Smooth muscle cell of the brain vasculature (primary cell): ENCODE results near the gene DBH.

Experiments
- DNase-seq: peaks from one replicate; pipeline ENCODE4 v3.0.0-alpha.2; 2012; ENCODE audit warnings: low read depth, low spot score

Gene DBH

DNA sequence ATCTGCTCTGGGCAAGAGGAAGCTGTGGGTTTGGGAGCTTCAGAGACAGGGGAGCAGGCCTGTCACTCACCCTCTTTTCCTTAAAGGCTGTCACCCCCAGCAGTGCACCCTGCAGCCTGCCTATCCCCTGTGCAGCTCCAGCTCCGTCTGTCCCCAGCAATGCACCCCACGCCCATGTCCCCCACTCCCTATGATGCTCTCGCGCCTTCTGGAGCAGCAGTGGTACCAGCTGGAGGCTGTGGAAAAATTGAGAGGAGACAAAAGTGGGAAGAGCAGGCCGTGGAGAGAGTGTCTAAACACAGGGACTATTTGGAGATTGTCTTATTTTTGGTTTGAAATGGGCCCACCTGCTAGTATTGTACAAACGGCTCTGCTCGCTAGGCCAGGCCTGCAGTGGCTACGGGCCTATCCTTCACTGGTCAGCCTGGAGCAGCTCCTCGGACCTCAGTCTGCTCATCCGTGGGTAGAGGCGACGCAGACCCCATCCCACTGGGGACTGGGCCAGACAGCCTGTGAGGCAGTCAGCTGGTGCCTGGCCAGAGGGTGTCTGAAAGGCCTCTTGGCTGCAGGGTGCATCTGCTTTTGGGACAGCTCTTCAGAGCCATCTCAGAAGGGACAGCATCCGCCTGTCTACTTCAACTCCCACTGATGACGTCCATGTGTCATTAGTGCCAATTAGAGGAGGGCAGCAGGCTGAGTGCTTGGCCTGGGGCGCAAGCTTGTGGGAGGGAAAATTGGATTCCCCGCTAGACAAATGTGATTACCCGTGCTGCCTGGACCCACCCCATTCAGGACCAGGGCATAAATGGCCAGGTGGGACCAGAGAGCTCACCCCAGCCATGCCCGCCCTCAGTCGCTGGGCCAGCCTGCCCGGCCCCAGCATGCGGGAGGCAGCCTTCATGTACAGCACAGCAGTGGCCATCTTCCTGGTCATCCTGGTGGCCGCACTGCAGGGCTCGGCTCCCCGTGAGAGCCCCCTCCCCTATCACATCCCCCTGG is at the start of gene DBH:
TSS of gene DBH (plus strand) at position 831 of the 999 bp plus-strand sequence. CDS start at position 840, 9 bp downstream.
- no peak for DNase-seq

DNA sequence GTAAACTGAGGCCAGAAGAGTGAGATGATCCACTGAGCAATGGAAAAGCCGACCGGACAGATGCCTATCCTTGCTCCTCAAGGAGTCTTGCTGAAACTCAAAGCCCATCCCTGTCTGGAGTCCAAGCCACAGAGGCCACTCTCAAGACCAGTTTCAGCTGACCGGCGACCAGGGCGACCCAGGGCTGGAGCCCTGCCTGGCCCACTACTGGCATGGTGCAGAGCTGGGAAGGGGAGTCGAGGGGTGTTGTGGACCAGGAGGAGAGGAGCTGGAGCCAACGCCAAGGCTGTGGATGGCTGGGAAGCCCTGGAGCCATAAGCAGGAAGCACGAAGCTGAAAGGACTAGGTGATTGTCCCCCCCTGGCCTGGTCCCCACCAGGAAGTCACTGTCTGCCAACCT is 49.1 kb upstream of the DBH start:
- DNase-seq = no peak

DNA sequence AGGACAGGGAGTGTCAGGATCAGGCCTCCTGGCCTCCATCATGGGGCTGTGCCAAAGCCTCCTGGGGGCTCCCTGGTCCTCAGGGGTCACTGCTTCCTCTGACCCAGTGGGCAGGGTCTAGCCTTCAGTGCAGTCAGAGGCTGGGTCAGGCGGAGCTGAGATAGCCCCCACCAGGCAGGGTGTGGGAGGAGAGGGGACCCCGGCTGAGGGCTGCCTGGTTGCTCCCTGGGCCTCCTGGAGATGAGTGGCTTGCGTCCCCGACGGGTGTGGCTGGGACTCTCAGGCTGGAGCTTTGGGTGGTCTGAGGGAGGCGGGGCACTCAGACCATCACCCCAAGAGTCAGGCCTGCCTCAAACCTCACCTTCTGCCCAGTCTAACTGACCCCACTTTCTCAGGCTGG is 48.7 kb upstream of the DBH start:
- no peak for DNase-seq

DNA sequence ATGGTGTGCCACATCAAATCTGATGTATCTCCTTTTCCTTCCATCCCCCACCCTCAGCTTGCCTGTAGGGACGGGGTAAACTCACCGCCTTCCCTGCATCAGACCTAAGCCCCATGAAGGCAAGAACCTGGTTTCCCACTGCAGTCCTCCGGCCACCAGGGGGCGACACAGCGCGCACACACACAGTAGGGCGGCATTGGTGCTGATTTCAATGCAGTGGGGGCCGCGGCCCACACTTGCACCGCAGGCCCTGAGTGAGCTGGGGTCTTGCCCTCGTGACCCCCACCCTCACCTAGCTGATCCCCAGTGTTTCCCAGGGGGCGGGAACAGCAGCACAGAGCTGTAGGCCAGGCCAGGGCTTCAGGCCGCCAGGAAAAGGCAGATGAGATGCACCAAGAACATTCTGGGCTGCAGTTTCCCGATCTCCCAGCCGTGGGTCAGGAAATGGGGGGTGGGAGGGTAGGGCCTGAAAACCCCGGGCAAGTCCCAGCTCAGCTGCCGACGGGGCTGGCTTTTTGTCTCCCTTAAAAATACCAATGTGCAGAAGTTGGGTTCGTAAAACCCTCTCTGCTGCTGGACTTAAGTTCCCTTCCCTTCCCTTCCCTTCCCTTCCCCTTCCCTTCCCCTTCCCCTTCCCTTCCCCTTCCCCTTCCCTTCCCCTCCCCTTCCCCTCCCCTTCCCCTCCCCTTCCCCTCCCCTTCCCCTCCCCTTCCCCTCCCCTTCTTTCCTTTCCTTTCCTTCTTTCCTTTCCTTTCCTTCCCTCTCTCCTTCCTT is 46.5 kb upstream of the DBH start:
- DNase-seq = no peak

DNA sequence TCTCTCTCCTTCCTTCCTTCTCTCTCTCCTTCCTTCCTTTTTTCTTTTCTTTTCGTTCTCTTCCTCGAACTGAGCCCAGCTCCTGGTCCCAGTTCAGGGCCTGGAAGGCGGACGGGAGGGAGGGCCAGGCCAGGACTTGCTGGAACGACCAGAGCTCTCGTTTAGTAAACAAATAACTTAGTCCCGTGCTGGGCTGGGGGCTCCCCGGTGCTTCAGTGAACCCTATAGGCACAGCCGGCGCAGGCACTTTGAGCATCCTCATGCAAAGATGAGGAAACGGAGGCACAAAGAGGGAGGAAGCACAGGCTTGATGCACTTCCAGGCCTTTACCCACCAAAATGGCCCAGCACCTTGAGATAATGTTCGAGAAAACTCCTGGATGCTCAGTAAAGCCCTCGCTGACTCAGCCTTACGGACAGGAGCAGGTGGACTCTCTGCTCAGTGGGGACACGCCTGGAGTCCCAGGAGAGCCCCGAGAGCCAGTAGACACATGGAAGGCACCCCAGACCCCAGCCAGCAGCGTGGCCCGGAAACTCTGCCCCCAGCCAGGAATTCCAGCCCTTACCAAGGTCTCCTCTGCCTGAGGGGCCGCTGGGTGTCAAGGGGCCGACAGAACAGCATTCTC is 45.8 kb upstream of the DBH start:
- no peak for DNase-seq

DNA sequence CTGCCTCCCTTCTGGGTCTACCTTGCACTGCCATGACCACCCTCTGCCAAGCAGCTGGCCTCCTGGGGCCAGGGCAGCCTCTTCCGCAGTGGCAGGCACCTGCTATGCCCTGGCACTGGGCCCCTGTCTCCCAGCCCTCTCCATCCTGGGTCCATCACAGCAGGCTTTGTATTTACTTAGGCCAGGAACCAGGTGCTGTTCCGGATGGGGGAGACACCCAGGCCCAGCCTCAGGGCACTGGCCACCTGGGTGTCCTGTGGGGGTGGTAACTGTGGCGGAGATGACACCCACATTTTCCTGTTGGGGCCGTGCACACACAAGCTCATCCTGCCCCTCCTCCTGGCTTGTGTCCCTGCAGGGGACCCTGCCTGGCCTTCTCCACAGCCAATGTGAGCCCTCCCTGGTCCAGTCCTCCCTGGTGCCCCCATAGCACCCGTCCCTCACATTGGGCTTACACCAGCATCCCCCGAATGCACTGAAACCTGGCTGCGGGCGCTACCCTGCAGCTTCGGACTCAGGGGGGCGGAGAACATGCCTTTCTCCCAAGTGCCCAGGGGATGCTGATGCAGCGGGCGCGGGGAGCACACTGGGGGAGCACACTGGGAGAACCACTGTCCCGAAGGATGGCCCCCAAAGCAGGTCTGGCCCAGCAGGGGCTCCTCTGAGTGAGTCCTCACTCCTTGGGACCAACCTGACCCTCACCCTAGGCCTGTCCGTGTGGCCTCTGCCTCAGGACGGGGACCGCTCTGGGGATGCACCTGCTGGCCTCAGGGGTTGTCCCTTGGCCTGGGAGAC is 44.9 kb upstream of the DBH start:
- no peak for DNase-seq

DNA sequence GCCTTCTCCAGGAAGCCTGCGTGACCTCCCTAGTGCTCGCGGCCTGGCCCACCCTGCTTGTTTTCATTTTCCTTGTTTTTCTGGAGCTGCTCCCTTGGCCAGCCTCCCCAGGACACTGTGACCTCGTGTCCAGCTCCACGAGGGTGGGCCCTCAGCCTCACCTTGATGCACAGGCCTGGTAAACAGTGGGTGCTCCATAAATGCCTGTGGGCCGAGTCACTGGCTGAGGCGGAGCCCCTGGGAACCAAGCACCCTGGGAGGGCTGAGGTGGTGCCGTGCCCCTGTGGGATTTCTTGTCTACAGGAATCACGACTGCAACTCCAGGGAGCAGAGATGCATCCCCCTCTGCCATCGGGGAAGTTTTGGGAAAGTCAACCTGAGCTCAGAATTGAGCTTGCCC is 44.2 kb upstream of the DBH start:
- DNase-seq = no peak

DNA sequence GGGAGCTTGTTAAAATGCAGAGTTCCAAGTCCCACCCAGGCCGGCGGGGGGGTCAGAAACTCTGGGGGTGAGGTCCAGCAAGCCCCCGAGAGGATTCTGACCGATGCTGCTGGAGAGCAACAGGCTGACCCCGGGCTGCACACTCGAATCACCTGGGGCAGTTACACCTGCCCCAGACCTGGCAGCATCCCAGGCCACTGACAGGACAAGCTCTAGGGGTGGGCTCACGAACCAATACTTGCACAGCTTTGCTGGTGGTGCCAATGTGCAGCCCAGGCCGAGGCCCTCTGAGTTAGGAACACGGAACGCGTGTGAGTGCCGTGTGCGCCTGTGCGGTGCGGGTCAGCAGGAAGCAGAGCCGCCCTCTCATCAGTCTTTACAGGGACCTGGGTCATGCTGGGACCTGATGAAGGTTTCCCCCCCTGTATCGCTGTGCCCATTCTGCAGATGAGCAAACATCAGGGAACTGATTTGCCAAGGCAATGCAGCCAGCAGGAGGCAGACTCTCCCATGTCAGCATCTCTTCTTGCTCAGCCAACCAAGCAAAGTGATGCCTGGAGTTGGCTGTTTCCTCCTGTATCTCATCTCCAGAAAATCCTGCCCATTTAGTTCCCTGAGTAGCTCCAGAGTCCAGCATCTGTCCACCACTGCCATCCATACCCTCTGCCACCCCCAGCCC is 43.3 kb upstream of the DBH start:
- DNase-seq = no peak

DNA sequence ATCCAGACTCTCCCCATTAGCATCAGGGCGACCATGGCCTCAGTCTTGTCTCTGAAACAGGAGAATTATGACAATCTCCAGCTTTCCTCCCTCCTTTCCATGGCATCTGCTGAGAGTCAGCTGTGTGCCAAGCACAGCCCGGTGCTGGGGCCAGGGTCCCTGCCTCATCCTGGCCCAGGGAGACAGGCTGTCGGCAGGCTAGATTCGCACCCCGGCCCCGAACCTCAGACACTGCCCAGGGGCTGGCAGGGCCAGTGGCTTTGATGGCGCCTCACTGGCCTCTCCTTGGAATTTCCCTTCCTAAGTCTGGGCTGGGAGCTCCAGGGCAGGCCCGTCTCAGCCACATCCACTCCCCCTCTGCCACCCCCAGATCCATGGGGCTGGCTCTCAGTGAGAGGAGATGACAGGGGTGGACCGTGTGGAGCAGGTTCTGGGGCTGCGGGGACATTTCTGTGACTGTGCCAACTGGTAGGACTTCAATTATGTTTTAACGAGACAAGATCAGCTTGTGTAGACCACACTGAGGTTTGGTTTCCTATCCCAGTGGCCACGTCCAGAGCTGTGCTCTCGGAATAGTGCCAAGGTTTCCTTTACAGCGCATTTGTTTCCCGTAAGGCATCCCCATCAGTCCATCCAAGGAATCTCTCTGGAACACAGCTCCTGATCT is 42.4 kb upstream of the DBH start:
- DNase-seq = no peak

DNA sequence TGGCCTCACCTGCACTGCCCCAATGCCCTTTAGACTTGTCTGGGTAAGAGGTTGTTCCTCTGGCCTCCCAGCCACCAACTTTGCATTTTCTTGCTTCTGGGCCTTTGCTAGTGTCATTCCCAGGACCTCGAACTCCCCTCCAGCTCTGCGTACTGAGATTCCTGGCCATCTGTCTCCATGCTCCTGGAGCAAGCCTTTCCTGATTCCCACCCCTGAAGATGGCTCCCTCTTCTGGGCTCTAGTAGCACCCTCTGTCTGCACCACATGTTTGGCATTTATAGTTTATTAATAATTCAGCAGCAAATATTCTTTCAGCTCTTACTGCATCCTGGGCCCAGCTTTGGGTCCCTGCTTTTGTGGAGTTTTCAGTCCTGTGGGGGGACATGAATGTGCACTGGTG is 41.9 kb upstream of the DBH start:
- DNase-seq = no peak

DNA sequence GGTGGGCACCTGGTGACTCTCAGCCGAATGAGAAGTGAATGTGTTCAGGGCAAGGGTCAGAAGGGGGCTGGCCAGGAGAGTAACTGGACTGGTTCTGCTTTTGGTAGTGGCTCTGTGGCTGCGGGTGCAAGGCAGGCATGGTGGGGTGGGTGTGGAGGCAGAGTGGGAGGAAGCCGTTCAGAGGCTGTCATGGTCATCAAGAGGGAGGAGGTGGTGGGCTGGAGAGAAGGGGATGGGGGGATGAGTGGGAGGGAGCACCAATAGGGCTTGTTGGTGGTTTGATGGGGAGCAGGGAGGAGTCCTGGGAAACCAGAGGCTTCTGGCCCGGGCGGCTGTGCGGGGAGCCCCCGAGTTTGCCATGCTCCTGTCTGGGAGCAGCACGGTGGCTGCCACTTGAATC is 40.3 kb upstream of the DBH start:
- DNase-seq = no peak

DNA sequence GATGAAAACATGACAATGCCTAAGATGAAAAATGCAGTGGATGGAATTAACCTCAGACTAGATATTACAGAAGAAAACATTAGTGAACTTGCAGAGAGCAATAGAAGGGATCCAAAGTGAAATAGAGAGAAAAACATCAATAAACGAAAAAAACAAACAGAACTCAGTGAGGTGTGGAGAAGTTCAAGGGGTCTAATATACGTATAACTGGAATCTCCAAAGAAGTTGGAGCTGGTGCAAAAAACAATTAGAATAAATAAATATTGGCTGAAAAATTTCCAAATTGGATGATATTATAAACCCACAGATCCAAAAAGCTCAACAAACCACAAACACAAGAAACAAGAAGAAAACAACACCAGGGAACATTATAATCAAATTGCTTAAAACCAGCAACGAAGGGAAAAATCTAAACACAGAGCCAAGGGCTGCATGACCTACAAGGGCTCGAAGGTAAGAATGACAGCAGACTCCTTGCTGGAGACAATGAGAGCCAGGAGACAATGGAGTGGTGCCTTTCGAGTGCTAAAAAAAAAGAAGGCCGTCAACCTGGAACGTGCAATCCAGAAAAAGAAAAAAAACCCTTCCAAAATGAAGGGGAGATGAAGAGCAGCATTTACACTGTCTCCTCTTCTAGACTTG is 38.7 kb upstream of the DBH start:
- DNase-seq = no peak

DNA sequence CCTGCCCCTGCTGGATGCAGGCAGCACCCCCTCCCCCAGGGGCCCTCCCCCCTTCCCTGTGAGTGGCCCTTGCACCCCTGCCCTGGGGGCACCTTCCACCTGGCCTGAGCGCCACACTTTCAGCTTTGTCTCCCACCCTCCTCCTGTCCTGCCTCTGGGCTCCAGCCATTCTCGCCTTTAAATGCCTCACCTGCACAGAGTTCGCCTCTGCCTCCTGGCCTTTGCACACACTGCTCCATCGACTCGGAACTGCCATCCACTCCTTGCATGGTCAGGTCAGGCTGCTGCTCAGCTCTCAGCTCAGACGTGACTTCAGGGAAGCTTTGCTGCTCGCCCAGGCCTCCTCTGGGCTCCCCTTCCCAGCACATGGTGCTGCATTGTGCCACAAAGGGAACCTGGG is 37.2 kb upstream of the DBH start:
- no peak for DNase-seq

DNA sequence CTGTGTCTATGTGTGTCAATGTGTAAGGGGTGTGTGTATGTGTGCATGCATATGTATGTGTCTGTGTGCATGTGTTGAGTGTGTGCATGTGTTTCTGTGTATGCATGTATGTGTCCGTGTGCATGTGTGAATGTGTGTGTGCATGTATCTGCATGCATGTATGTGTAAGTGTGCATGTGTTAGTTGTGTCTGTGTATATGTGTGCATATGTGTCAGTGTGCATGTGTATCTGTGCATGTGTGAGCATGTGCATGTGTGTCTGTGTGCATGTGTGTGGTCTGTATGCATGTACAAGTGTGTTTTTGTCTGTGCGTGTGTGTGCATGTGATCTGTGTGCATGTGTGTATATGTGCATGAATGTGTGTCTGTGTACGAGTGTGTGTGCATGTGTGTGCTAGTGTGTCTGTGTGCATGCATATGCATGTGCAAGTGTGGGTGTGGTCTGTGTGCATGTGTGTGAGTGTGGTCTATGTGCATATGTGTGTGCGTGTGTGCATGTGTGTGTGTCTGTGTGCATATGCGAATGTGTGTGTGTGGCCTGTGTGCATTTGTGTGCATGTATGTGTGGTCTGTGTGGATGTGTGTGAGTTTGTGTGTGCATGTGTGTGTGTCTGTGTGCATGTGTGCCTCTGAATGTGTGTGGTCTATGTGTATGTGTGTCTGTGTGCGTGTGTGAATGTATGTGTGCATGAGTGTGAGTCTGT is 36.5 kb upstream of the DBH start:
- DNase-seq = no peak

DNA sequence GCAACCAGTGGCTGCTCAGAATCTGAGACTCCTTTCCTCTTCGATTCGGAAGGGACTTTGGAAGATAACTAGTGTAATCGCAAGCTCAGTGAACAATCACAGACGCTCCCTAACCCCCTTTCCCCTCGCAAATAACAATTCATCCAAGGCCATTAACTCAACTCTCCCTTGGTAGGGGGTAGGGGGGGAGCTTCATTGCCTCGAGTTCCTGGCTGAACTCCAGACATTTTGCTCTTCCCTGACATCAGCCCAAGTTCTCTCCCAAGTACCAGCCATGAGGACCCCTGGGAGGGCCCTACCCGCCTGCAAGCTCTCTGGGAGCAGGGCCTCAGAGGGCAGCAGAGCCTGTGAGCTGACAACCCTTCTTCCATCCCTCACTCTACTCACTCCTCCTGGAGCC is 35.4 kb upstream of the DBH start:
- no peak for DNase-seq

DNA sequence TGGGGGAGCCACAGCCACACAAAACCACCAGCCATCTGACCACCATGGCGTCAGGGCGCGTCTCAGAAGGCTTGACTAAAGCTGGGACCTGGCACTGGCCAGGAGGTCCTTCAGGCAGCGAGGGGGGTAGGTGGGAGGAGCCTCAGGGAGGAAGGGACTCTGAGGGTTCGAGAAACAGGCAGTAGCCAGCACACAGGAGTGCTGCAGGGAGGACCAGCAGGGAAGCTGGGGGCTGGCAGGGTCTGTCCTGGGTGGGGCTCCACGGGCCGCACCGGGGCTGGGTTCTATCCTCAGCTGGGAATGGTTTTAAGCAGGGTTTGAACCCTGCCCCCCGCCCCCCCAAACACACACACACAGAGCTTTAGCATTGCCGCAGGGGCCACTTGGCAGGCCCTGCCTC is 34.4 kb upstream of the DBH start:
- no peak for DNase-seq

DNA sequence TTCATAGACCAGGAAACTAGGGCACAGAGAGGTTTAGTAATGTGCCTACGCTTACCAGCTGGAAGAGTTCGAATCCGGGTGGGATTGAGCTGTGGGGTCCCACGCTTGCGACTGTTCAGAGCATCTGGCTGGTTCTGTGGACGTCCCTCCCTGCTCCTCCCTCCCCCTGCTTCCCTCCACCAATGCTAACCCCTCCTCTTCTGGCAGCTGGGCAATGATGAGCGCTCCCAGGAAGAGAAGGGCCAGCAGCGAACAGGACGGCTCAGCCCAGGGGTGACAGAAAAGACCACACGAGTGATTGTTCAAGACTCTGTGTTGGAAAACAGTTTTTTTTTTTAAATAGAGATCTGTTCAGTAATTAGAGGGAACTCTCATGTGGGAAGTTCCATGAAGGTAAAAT is 33.9 kb upstream of the DBH start:
- DNase-seq = no peak

DNA sequence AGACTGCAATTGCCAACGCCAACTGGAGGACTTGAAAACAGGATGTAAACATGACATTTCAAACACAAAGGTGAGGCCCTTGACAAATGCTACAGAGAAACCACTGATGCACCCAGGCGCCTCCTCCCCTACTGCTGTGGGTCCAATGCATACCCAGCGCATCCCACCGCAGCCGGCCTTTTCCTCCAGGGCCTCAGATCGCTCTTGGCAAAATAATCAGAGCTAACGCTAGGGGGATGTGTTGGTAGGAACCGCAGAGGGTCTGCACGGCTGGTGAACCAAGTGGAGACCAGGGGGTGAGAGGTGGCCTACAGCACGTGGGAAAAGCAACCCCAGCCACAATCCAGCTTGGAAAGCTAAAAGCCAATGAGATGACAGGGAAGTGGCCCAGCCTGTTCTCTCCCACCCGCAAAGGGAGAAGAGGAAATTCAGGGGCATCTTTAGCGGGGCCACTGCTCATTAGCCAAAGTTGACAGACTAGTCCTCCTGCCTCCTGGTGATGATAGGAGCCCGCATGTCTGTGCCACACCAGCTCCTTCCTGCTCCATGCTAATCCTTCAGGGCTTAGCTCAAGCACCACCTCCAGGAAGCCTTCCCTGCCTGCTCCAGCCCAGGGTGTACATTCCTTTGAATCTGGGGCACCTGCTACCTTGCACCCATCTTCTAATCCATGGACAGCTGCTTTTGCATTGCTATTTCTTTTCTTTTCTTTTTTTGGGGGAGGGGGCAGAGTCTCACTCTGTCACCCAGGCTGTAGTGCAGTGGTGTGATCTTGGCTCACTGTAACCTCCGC is 32.8 kb upstream of the DBH start:
- DNase-seq = no peak
